Sigmoid colon (tissue), 4 donors: ENCODE measurements around the gene ZNF701.

ENCODE experiments used
- CTCF ChIP-seq, 4 experiments: fragments of 450-650 bp in 3 of 4; fragments of 200-600 bp in 1 of 4; IDR thresholded peaks; one replicate each; pipeline ENCODE4 v1.5.1; 2016 to 2019; ENCODE audit warnings: antibody characterized with exemption in 4 of 4, mild to moderate bottlenecking in 3 of 4, moderate library complexity in 2 of 4
- POLR2A ChIP-seq, 2 donors: fragments of 450-650 bp; IDR thresholded peaks; one replicate each; pipeline ENCODE4 v1.6.1; 2016; ENCODE audit warnings: antibody characterized with exemption in 2 of 2, mild to moderate bottlenecking in 2 of 2, moderate library complexity in 2 of 2
- POLR2AphosphoS5 ChIP-seq, 4 donors: sonication (generic); formaldehyde crosslinking; IDR thresholded peaks; one replicate each; pipeline ENCODE4 v1.6.1; 2017; ENCODE audit warnings: antibody characterized with exemption in 4 of 4

GRCh38 chr19:52532480-52532879 is 37.6 kb upstream of the ZNF701 start:
- no peak for TF ChIP-seq CTCF (IDR thresholded peaks at IDR 0.05)
- no peak for TF ChIP-seq POLR2AphosphoS5 (IDR thresholded peaks at IDR 0.05)
- no peak for TF ChIP-seq POLR2A (IDR thresholded peaks at IDR 0.05)
